TTC549 (cell line): ENCODE results near the gene MAN1A2.
"Not testable (repeated sequence)": the region's sequence is repeated elsewhere in the genome, so short reads cannot be mapped to it uniquely, and the experiment has no call there.

ENCODE experiments used
- FAIRE-seq: peaks from 2 replicates; lab custom pipeline; 2012; peaks lifted over from hg19 to GRCh38; lab: Jason Lieb, UNC

Gene MAN1A2

GRCh38 chr1:117367046-117368025 lies at the start of gene MAN1A2:
MAN1A2 (plus strand) TSS chr1:117367449; CDS start chr1:117368184, 735 bp downstream.
- no peak for FAIRE-seq

GRCh38 chr1:117318011-117318410 lies 49.2 kb upstream of the MAN1A2 start:
- no peak for FAIRE-seq

GRCh38 chr1:117318426-117318825 lies 48.8 kb upstream of the MAN1A2 start:
- FAIRE-seq: no peak

GRCh38 chr1:117320515-117320914 lies 46.7 kb upstream of the MAN1A2 start:
- no peak for FAIRE-seq

GRCh38 chr1:117321680-117322609 lies 45.3 kb upstream of the MAN1A2 start:
- no peak for FAIRE-seq

- no peak for FAIRE-seq
Observed at GRCh38 chr1:117324357-117324756, 42.9 kb upstream of the MAN1A2 start.

GRCh38 chr1:117326035-117326434 lies 41.2 kb upstream of the MAN1A2 start:
- not testable (repeated sequence) for FAIRE-seq

- FAIRE-seq: no peak
Observed at GRCh38 chr1:117327011-117327410, 40.2 kb upstream of the MAN1A2 start.

GRCh38 chr1:117335376-117336086 lies 31.7 kb upstream of the MAN1A2 start:
- no peak for FAIRE-seq

GRCh38 chr1:117336088-117336817 lies 31.0 kb upstream of the MAN1A2 start:
- FAIRE-seq: no peak

- FAIRE-seq: no peak
Observed at GRCh38 chr1:117339866-117340700, 27.2 kb upstream of the MAN1A2 start.

GRCh38 chr1:117341123-117341522 lies 26.1 kb upstream of the MAN1A2 start:
- no peak for FAIRE-seq

- FAIRE-seq: no peak
Observed at GRCh38 chr1:117342397-117342796, 24.9 kb upstream of the MAN1A2 start.

GRCh38 chr1:117346206-117346928 lies 20.9 kb upstream of the MAN1A2 start:
- FAIRE-seq: no peak

GRCh38 chr1:117347907-117348306 lies 19.3 kb upstream of the MAN1A2 start:
- FAIRE-seq: no peak

- not testable (repeated sequence) for FAIRE-seq
Observed at GRCh38 chr1:117352695-117353094, 14.6 kb upstream of the MAN1A2 start.

GRCh38 chr1:117357833-117358603 lies 9.2 kb upstream of the MAN1A2 start:
- FAIRE-seq: not testable (repeated sequence)

GRCh38 chr1:117358604-117358887 lies 8.7 kb upstream of the MAN1A2 start:
- not testable (repeated sequence) for FAIRE-seq
